ENCODE results near the gene KIF22.

DNA sequence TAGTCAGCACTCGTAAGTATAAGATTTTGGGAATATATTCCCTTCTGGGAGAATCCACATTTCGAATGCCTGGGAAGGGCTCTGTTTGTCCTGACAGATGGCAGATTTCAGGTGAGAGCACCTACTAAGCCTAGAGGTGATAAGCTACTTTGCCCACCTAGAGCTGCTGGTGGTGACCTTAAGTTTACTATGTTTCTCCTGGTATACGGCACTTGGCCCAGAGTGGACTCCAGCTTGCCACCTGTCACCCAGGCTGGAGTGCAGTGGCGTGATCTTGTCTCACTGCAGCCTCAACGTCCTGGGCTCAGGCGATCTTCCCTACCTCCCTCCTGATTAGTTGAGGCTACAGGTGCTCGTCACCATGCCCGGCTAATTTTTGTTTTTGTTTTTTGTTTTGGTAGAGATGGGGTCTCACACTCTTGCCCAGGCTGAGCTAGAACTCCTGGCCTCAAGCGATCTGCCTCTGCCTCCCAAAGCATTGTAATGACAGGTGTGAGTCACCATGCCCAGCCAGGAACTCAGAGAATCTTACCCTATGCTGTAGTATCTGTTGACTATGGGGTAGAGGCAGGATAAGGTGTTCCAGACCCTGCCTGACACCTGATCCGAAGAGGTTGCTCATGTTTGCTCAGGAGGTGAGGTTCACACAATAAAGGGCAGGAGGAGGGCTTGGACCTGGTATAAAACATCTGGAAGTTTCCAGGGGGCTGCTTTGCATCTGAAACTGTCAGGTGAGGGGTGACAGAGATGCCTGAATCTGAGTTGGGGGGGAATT, 12.8 kb upstream of the KIF22 start, which contains the start of gene ZG16:
- TF ChIP-seq, protein P1, sequence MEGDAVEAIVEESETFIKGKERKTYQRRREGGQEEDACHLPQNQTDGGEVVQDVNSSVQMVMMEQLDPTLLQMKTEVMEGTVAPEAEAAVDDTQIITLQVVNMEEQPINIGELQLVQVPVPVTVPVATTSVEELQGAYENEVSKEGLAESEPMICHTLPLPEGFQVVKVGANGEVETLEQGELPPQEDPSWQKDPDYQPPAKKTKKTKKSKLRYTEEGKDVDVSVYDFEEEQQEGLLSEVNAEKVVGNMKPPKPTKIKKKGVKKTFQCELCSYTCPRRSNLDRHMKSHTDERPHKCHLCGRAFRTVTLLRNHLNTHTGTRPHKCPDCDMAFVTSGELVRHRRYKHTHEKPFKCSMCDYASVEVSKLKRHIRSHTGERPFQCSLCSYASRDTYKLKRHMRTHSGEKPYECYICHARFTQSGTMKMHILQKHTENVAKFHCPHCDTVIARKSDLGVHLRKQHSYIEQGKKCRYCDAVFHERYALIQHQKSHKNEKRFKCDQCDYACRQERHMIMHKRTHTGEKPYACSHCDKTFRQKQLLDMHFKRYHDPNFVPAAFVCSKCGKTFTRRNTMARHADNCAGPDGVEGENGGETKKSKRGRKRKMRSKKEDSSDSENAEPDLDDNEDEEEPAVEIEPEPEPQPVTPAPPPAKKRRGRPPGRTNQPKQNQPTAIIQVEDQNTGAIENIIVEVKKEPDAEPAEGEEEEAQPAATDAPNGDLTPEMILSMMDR (IDR thresholded peaks at IDR 0.05), result no peak
- TF ChIP-seq POLR2A (IDR thresholded peaks at IDR 0.05), result no peak

All from heart left ventricle (tissue), 13 donors.